GM18508 (cell line): ENCODE results near the gene DDR1.
"Not testable (repeated sequence)": the region's sequence is repeated elsewhere in the genome, so short reads cannot be mapped to it uniquely, and the experiment has no call there.

ENCODE experiments used
- ATAC-seq: cut with Tn5 transposase; IDR thresholded peaks from one replicate; pipeline ENCODE4 v1.9.1; 2021; ENCODE audit warnings: moderate number of reproducible peaks; ENCODE audit not compliant: insufficient read depth, unreplicated experiment

DDR1 gene

GRCh38 chr6:30852459-30852858 lies 31.9 kb upstream of the DDR1 start:
- ATAC-seq = not testable (repeated sequence)

- ATAC-seq = no peak
These were observed 29.9 kb upstream of the DDR1 start for GRCh38 chr6:30854285-30855040.

- no peak for ATAC-seq
These were observed 28.8 kb upstream of the DDR1 start for GRCh38 chr6:30855429-30856075.

- ATAC-seq = no peak
These were observed 27.2 kb upstream of the DDR1 start for GRCh38 chr6:30857112-30857511.

GRCh38 chr6:30857549-30857948 lies 26.8 kb upstream of the DDR1 start:
- no peak for ATAC-seq

DNA sequence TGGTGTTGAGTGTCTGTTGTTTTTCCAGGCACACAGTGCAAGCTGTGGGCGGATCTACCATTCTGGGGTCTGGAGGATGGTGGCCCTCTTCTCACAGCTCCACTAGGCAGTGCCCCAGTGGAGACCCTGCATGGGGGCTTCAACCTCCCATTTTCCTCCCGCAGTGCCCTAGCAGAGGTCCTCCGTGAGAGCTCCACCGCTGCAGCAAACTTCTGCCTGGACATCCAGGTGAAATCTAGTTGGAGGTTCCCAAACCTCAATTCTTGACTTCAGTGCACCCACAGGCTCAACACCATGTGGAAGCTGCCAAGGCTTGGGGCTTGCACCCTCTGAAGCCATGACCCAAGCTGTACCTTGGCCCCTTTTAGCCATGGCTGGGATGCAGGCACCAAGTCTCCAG lies 24.6 kb upstream of the DDR1 start:
- not testable (repeated sequence) for ATAC-seq

DNA sequence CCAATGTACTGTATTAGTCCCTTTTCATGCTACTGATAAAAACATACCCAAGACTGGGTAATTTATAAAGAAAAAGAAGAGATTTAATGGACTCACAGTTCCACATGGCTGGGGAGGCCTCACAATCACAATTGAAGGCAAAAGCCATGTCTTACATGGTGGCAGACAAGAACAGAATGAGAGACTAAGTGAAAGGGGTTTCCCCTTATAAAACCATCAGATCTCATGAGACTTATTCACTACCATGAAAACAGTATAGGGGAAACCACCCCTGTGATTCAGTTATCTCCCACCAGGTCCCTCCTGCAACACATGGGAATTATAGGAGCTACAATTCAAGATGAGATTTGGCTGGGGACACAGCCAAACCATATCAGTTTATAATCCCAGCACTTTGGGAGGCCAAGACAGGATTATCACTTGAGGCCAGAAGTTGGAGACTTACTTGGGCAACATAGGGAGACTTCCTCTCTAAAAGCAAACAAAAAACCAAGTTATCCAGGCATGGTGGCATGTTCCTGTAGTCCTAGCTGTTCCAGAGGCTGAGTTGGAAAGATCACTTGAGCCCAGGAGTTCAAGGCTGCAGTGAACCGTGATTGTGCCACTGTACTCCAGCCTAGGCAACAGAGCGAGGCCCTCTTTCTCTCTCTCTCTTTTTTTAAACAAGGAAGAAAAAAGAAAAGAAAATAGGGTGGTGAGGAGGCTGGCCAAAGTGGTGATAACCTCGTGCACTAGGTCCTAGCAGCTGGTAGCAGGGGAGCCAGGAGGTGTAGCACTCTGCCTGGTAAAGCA lies 22.9 kb upstream of the DDR1 start:
- ATAC-seq = no peak

GRCh38 chr6:30862156-30862875 lies 22.0 kb upstream of the DDR1 start:
- ATAC-seq = no peak

- ATAC-seq = no peak
These were observed 20.0 kb upstream of the DDR1 start for GRCh38 chr6:30864325-30864724.

DNA sequence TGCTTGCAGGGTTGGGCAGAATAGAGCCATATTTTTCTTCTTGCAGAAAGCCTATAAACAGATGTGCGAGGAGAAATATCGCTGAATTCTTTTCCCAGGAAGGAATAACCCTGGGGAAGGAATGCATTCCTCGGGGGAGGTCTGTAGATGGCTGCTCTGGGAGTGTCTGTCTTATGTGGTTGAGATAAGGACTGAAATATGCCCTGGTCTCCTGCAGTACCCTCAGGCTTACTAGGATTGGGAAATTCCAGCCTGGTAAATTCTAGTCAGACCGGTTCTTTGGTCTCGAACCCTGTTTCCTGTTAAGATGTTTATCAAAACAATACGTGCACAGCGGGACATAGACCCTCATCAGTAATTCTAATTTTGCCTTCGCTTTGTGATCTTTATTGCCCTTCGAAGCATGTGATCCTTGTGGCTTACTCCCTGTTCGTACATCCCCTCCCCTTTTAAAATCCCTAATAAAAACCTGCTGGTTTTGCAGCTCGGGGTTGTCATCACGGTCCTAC lies 15.0 kb upstream of the DDR1 start:
- ATAC-seq = not testable (repeated sequence)

DNA sequence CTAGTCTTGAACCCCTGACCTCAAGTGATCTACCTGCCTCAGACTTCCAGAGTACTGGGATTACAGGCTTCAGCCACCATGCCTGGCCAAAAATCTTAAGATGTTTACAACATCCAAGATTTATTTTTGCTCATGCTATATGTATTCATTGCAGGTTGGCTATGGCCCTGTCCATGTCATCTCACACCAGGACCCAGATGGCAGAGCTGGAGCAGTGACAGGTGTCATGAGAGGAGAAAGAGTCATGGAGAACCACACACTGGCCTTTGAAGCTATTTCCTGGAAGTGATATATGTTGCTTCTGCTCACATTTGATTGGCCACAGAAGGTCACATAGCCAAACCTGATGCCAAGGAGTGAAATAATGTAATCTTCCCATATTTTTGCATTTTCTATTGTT lies 13.8 kb upstream of the DDR1 start:
- ATAC-seq = no peak

- no peak for ATAC-seq
These were observed 12.6 kb upstream of the DDR1 start for GRCh38 chr6:30871592-30872183.

GRCh38 chr6:30873137-30873640 lies 11.1 kb upstream of the DDR1 start:
- no peak for ATAC-seq

GRCh38 chr6:30873795-30874194 lies 10.5 kb upstream of the DDR1 start:
- ATAC-seq = not testable (repeated sequence)

GRCh38 chr6:30875244-30876038 lies 8.9 kb upstream of the DDR1 start:
- ATAC-seq = no peak

DNA sequence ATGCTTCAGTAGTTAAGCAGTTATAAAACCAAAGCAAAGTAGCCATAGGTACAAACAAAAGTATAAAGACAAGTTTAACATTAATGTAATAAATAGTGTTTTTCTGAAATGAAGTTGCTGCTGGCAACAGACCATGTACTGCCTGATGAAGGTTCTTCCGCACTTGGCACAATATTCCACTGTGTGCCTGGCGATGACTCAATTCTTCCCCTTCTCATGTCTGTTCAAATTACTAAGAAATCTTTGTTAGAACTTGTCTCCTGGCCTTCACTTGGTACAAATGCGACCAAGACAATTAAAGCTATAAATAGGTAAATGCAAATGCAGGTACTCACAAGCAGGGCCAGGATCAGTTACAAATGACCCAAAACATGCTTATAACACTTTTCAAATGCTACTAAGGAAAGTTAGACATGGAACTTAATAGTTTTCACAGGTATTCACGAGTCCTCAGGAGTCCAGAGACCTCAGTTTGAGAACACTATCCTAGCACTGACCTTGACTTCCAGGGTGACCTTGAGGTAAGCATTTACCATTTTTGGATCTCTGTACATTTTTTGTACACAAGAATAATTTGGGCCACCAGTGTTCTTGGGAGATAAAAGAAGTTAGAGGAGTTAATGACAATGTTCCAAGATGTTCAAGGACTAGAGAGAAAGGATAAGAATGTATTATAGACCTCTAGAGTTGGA lies 8.1 kb upstream of the DDR1 start:
- ATAC-seq = no peak

- no peak for ATAC-seq
These were observed 6.7 kb upstream of the DDR1 start for GRCh38 chr6:30877419-30878262.
